SK-N-SH (cell line): ENCODE measurements around the gene KCND3.

Experiments used
- CHD2 ChIP-seq: fragments of 150-350 bp; IDR thresholded peaks from 2 replicates; pipeline ENCODE4 v1.6.1; 2018; ENCODE audit warnings: low read length; ENCODE audit not compliant: partially characterized antibody
- JUND ChIP-seq: IDR thresholded peaks from 2 replicates; pipeline ENCODE4 v1.4.0; 2012
- REST ChIP-seq: IDR thresholded peaks from 2 replicates; pipeline ENCODE4 v1.6.1; 2012; ENCODE audit warnings: mild to moderate bottlenecking, low read depth, low read length, moderate library complexity
- RFX5 ChIP-seq: IDR thresholded peaks from 2 replicates; pipeline ENCODE4 v1.6.1; 2012; ENCODE audit warnings: mild to moderate bottlenecking, improper control_type of control experiment, low read length
- TEAD4 ChIP-seq: IDR thresholded peaks from 2 replicates; pipeline ENCODE4 v1.4.0; 2012; ENCODE audit warnings: mild to moderate bottlenecking, borderline replicate concordance; ENCODE audit not compliant: insufficient read depth
- YY1 ChIP-seq: IDR thresholded peaks from 2 replicates; pipeline ENCODE4 v1.4.0; 2012; ENCODE audit warnings: low read depth, mild to moderate bottlenecking
- TF ChIP-seq, protein P1 (sequence below): fragments of 200-600 bp; sonication (generic); IDR thresholded peaks from 2 replicates; pipeline ENCODE4 v1.6.1; 2017; ENCODE audit warnings: antibody characterized with exemption, mild to moderate bottlenecking, moderate library complexity

DNA sequence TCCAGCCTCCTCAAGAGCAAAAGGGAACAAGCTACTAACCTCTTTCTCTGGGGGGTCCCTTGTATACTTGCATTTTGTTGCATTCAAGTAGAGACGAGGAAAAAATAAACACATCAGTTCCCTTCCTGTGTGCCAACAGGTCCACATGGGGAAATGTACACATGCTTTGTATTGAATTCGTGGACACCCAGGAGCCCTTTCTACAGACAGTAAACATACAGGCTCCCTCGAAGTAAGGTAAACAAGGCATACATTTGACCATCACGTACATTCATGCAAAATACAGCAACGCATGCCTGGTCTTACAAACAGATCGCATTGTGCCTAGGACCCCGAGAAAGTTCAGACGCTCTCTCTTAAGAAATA, 1.1 kb downstream of the KCND3 start:
- TF ChIP-seq, protein P1, sequence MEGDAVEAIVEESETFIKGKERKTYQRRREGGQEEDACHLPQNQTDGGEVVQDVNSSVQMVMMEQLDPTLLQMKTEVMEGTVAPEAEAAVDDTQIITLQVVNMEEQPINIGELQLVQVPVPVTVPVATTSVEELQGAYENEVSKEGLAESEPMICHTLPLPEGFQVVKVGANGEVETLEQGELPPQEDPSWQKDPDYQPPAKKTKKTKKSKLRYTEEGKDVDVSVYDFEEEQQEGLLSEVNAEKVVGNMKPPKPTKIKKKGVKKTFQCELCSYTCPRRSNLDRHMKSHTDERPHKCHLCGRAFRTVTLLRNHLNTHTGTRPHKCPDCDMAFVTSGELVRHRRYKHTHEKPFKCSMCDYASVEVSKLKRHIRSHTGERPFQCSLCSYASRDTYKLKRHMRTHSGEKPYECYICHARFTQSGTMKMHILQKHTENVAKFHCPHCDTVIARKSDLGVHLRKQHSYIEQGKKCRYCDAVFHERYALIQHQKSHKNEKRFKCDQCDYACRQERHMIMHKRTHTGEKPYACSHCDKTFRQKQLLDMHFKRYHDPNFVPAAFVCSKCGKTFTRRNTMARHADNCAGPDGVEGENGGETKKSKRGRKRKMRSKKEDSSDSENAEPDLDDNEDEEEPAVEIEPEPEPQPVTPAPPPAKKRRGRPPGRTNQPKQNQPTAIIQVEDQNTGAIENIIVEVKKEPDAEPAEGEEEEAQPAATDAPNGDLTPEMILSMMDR, result no peak
- TF ChIP-seq CHD2, result no peak
- no peak for TF ChIP-seq REST
- no peak for TF ChIP-seq TEAD4
- TF ChIP-seq YY1, result no peak
- TF ChIP-seq RFX5, result no peak
- no peak for TF ChIP-seq JUND
